Cardiac septum (tissue), 1 donor: ENCODE results near the gene APBB2. TPM values are rescaled to one million over a fixed set of nuclear protein-coding genes. Genes with fewer than 3 reads are reported as not detected.

Source experiments
- DNase-seq: peaks from one replicate; pipeline ENCODE4 v3.0.0-alpha.2; 2020; ENCODE audit warnings: low spot score
- intact Hi-C: fragments of 100-400 bp; cut with DNase I; formaldehyde crosslinking; loops from one replicate; pipeline ENCODE4 v1.14.0; 2022
- total RNA-seq: library from RNA; stranded (reverse); fragmentation: NEBNext Ultra II Directional; extraction: Animal tissue kit (Norgen Biotek cat#: 25700); gene quantifications from one replicate; pipeline ENCODE4 v1.2.1, GENCODE V29; 2021
- donor health status: DM: no; HTN: no; CAD: no.

APBB2 gene
- total RNA-seq, 1 donor from 2014 or later: 35.2 TPM

DNA sequence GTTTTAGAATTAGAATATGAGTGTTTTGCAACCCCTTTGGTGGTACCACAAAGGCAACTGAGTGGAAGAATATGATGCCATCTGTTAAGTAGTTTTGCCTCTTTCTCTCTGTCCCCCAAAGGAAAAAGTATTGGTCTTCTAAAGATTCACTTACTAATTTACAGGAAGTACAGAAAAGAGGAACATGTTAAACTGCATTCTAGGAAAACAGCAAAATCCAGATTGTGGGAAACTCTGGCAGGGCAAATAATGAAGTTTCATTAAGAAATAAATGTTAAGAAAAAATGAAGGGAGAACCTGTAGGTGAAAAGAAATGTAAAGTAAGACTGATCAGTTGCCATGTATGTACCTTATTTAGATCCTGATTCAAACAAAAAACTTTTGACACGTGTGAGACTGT lies 425.3 kb downstream of the APBB2 start:
- intact Hi-C loops: no loop called here
- DNase-seq: no peak

DNA sequence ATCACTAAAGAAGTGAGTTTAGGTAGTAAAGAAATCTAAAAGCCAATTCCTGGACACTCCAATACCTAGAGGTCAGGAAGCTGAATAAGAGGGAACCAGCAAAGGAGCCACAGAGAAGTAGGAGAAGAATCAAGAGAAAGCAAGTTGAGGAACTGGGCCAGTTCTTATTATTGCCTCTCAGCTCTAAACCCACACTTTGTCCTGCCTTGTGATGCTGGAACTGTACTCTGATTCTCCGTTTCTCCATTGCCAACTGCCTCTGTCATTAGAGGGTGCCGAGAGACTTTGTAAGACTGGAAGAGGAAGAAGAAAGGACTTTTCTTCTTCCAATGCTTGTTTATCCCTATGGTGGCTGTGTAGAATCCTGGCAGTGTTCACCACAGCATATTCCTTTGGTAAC lies 426.0 kb downstream of the APBB2 start:
- intact Hi-C loops: no loop called here
- no peak for DNase-seq

DNA sequence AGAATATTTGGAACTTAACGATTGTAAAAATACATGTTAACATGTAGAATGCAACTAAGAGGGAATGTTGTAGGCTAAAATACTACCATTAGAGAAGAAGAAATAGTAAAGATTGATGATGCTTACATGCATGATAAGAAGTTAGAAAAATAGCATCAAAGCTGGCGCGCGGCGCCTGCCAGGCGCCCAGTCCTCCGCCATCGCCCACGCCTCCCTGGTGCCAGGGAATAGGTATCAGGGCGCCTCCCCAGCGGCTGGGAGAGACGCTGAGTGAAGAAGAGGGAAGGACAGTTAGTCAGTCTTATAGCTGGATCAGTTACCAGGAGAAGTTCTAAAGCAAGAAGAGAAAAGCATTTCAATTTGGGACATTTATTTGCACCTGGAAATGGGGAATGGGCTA lies 428.6 kb downstream of the APBB2 start:
- DNase-seq: no peak
- intact Hi-C loops: no loop called here

DNA sequence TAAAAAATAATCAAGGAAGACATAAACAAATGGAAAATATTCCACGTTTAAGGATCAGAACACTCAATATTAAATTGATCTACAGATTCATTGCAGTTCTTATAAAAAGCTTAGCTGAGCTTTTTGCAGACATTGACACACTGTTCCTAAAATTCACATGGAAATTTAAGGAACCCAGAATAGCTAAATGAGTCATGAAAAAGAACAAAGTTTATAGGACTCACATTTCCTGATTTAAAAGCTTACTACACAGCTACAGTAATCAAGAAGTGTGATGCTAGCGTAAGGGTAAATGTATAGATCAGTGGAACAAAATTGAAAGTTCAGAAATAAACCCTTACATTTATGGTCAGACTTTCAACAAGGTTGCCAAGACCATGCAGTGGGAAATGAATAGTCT lies 431.5 kb downstream of the APBB2 start:
- no peak for DNase-seq
- intact Hi-C loops: no loop called here

DNA sequence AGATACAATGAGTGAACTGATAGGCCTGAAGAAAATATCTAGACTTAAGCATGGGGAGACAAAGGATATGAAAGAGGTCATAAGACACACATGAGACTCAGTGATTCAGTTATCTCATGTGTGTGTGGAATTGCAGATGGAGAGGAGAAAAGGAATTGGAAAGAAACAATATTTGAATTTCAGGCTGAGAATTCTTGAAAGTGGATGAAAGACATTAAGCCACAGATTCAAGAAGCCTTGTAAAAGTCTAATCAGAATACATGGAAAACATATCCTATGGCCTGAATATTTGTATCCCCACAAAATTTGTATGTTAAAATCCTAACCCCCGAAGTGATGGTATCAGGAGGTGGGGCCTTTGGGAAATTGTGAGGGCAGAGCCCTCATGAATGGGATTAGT lies 436.3 kb downstream of the APBB2 start:
- intact Hi-C loops: no loop called here
- no peak for DNase-seq

DNA sequence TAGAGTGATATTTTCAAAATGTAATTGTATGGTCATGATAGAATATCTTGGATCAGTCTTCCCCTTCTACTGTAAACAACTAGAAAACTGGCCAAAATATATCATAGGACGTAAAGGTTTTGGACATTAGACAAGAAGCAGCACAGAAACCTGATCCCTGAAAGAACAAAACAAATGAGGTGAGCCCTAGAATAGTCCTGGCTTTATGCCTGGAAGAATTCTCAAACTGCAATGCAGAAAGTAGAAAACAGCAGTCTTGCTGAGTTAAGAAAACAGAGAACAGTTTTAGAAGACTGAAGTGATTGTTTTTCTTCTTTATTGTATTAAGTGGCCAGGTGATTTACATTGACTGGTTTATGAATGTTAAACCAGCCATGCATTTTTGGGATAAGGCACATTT lies 445.1 kb downstream of the APBB2 start:
- no peak for DNase-seq

DNA sequence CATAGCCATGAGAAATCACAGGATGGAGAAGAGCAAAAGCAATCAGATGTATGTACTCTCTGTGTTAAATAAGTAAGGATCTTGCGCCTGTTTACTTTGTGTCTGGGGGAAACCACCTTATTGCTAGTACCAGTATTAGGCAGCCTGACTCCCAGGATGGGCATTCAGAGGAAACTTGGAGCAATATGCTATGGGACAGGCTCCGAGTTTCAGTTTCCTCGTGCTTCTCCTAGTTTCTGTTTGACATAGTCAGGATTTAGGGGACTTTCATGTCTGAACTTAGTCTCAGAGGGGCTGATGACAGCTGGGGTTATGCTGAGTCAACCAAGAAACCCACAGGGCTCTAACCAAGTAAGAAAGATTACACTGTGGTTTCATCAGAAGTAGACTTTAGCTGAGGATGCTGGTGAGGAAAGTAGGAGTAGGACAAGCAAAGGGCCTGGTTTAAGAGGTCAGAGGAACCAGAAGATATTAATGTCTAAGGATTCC lies 451.1 kb downstream of the APBB2 start:
- no peak for DNase-seq
- intact Hi-C loops: no loop called here

More for the DNA sequence above, 445.1 kb downstream of the APBB2 start:
- intact Hi-C loops: no loop called here

Other genes starting within 250 kb of the APBB2 start
- gene UCHL1, start 42.4 kb upstream of the APBB2 start, total RNA-seq: 76.8 TPM